Neural progenitor cell (in vitro differentiated cells): Measurements from ENCODE around the gene METTL5.

Experiments
- EZH2 ChIP-seq: fragments of 200-600 bp; sonication (generic); IDR thresholded peaks from 2 replicates; pipeline ENCODE4 v1.6.1; 2017; ENCODE audit warnings: antibody characterized with exemption, mild to moderate bottlenecking, moderate library complexity
- TF ChIP-seq, protein P1 (sequence below): fragments of 200-600 bp; sonication (generic); IDR thresholded peaks from 2 replicates; pipeline ENCODE4 v1.5.1; 2017; ENCODE audit warnings: antibody characterized with exemption, mild to moderate bottlenecking

DNA sequence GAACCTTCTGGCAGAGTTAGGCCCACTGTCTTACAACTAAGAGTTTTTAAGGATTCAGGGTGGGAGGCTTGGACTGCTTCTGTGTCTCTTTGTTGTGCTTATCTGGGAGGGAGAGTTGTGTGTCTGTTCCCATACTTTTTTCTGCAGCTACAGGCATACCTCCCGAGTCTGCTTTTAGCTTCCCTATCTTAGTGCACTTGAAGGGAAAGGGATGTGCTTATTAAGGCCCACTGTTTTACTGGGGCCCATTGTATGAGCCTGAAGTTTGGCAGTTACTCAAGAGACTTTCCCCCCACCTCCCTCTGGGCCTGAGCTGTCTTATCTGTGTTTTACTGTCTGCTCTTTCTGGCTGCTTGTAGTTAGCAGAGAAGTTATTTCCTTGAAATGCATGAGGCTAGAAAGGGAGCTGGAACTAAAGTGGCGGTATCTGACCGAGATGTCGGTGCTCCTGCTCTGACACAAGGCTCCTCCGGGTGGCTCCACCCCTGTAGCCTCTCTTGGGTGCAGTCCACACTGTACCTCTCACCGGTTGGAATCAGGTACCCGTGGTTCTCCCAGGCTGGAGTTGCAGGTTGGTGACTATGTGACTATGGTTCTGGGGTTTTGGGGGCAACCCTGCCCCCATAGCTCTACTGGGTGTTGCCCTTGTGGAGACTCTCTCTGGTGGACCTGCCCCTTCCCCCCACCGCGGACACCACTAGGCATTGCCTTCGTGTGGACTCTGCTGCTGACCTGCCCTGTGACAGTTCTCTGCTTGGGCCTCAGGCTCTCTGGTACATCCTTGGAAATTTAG lies 15.4 kb upstream of the METTL5 start:
- TF ChIP-seq, protein P1, sequence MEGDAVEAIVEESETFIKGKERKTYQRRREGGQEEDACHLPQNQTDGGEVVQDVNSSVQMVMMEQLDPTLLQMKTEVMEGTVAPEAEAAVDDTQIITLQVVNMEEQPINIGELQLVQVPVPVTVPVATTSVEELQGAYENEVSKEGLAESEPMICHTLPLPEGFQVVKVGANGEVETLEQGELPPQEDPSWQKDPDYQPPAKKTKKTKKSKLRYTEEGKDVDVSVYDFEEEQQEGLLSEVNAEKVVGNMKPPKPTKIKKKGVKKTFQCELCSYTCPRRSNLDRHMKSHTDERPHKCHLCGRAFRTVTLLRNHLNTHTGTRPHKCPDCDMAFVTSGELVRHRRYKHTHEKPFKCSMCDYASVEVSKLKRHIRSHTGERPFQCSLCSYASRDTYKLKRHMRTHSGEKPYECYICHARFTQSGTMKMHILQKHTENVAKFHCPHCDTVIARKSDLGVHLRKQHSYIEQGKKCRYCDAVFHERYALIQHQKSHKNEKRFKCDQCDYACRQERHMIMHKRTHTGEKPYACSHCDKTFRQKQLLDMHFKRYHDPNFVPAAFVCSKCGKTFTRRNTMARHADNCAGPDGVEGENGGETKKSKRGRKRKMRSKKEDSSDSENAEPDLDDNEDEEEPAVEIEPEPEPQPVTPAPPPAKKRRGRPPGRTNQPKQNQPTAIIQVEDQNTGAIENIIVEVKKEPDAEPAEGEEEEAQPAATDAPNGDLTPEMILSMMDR: no peak
- TF ChIP-seq EZH2: no peak
